ENCODE data around the gene TP53I3.

DNA sequence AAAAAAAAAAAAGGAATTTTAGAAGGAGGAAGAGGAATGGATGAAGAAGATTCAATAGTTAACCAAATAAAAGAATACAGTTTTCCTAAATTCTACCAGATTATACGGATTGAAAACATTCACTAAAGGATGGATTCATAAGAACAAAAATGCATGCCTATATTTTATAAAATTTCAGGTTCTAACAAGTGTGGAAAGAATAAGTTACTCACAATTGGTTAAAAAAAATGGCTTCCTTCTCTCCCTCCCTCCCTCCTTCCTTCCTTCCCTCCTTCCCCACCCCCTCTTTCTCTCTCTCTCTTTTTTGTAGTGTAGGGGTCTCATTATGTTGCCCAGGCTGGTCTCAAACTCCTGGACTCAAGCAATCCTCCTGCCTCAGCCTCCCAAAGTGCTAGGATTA is 1.6 kb upstream of the TP53I3 start:
- TF ChIP-seq POLR2A (IDR thresholded peaks at IDR 0.05) (no peak), POLR2AphosphoS5 (IDR thresholded peaks at IDR 0.05) (no peak)
- TF ChIP-seq, protein P1, sequence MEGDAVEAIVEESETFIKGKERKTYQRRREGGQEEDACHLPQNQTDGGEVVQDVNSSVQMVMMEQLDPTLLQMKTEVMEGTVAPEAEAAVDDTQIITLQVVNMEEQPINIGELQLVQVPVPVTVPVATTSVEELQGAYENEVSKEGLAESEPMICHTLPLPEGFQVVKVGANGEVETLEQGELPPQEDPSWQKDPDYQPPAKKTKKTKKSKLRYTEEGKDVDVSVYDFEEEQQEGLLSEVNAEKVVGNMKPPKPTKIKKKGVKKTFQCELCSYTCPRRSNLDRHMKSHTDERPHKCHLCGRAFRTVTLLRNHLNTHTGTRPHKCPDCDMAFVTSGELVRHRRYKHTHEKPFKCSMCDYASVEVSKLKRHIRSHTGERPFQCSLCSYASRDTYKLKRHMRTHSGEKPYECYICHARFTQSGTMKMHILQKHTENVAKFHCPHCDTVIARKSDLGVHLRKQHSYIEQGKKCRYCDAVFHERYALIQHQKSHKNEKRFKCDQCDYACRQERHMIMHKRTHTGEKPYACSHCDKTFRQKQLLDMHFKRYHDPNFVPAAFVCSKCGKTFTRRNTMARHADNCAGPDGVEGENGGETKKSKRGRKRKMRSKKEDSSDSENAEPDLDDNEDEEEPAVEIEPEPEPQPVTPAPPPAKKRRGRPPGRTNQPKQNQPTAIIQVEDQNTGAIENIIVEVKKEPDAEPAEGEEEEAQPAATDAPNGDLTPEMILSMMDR (IDR thresholded peaks at IDR 0.05) = no peak

All from prostate gland (tissue), 2 donors.